ENCODE results near the gene SPATA13.

GRCh38 chr13:24301434-24301833 is 140.9 kb downstream of the SPATA13 start:
- TF ChIP-seq CTCF (conservative IDR thresholded peaks at IDR 0.05 in 1 of 2, IDR thresholded peaks at IDR 0.05 in 1 of 2; ENCODE audit: extremely low read depth in 1 of 2, insufficient read depth in 1 of 2, low read depth in 1 of 2, low read length in 2 of 2) (no peak), EZH2 (IDR thresholded peaks at IDR 0.05; ENCODE audit: borderline replicate concordance, low read length) (no peak)
